Lung microvascular endothelial cell (primary cell): ENCODE data around the gene TENM3. TPM values are rescaled to one million over a fixed set of nuclear protein-coding genes. Genes with fewer than 3 reads are reported as not detected.
"Not testable (repeated sequence)": the region's sequence is repeated elsewhere in the genome, so short reads cannot be mapped to it uniquely, and the experiment has no call there.

ENCODE experiments used
- DNase-seq, 2 donors: peaks; one replicate each; pipeline versions ENCODE4 v3.0.0 to v3.0.0-alpha.2; 2010; ENCODE audit warnings: low read depth in 2 of 2
- total RNA-seq: library from RNA; depleted of rRNA; stranded (reverse); fragments of >200 nt; gene quantifications from 2 replicates; pipeline ENCODE4 v1.2.1, GENCODE V29; 2014

The TENM3 gene
- total RNA-seq, 1 donor from 2014 or later, result 45.4 TPM

GRCh38 chr4:182328505-182328904 is 85.3 kb downstream of the TENM3 start:
- DNase-seq, result no peak

GRCh38 chr4:182337366-182337765 is 94.2 kb downstream of the TENM3 start:
- DNase-seq, result no peak

- DNase-seq, result no peak
Observed at GRCh38 chr4:182338063-182338462, 94.9 kb downstream of the TENM3 start.

GRCh38 chr4:182338746-182339145 is 95.5 kb downstream of the TENM3 start:
- no peak for DNase-seq

- no peak for DNase-seq
Observed at GRCh38 chr4:182339221-182339641, 96.0 kb downstream of the TENM3 start.

GRCh38 chr4:182343453-182343852 is 100.3 kb downstream of the TENM3 start:
- DNase-seq, result no peak

- DNase-seq, result no peak
Observed at GRCh38 chr4:182344968-182345367, 101.8 kb downstream of the TENM3 start.

GRCh38 chr4:182346250-182346649 is 103.0 kb downstream of the TENM3 start:
- DNase-seq, result no peak

GRCh38 chr4:182346675-182347375 is 103.6 kb downstream of the TENM3 start:
- no peak for DNase-seq

- DNase-seq, result no peak
Observed at GRCh38 chr4:182348779-182349326, 105.7 kb downstream of the TENM3 start.

GRCh38 chr4:182350041-182350440 is 106.8 kb downstream of the TENM3 start:
- DNase-seq, result no peak

GRCh38 chr4:182351485-182351884 is 108.3 kb downstream of the TENM3 start:
- no peak for DNase-seq

- DNase-seq, result no peak
Observed at GRCh38 chr4:182354106-182354505, 110.9 kb downstream of the TENM3 start.

- DNase-seq, result no peak
Observed at GRCh38 chr4:182354867-182355266, 111.7 kb downstream of the TENM3 start.

GRCh38 chr4:182367153-182367552 is 124.0 kb downstream of the TENM3 start:
- DNase-seq, result no peak

- DNase-seq, result no peak
Observed at GRCh38 chr4:182369211-182369610, 126.0 kb downstream of the TENM3 start.

- DNase-seq, result no peak
Observed at GRCh38 chr4:182370491-182370890, 127.3 kb downstream of the TENM3 start.

- no peak for DNase-seq
Observed at GRCh38 chr4:182380771-182381181, 137.6 kb downstream of the TENM3 start.

GRCh38 chr4:182382941-182383340 is 139.7 kb downstream of the TENM3 start:
- no peak for DNase-seq

GRCh38 chr4:182384631-182385091 is 141.5 kb downstream of the TENM3 start:
- no peak for DNase-seq

- no peak for DNase-seq
Observed at GRCh38 chr4:182385897-182386296, 142.7 kb downstream of the TENM3 start.

GRCh38 chr4:182386576-182386975 is 143.4 kb downstream of the TENM3 start:
- DNase-seq, result not testable (repeated sequence)

- DNase-seq, result no peak
Observed at GRCh38 chr4:182391111-182391684, 148.0 kb downstream of the TENM3 start.
